Retina (tissue), 1 donor: ENCODE data around the gene LDLRAD3.

Experiments
- DNase-seq: peaks from one replicate; pipeline ENCODE4 v3.0.0-alpha.2; 2016

LDLRAD3 gene

DNA sequence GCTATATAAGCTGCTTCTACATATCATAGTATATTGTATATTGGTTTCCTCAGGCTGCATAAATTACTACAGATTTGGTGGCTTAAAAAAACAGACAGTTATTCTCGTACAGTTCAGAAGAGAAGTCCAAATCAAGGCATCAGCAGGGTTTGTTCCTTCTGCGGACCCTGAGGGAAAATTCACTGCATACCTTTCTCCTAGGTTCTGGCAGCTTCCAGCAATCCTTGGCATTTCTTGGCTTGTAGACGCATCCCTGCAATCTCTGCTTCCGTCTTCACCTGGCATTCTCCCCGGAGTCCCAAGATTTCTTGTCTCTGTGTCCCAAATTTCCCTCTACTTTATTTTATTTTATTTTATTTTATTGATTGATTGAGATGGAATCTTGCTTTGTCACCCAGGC, 202.6 kb downstream of the LDLRAD3 start:
- DNase-seq = no peak

DNA sequence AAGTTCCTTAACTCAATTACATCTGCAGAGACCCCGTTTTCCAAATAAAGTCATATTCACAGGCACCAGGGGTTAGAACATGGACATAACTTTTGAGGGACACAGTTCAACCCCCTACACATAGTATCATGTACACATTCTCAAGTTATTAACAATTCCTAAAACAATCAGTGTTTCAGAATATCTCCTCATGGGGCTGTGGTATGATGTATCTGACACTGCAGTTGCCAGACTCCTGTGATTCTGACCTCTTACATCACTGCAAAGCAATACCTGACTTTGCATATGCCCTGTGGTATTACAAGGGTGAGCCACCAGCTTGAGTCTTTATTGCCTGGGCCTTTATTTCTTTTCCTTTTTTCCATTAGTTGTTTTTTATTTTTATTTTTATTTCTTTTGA, 203.6 kb downstream of the LDLRAD3 start:
- DNase-seq = no peak

DNA sequence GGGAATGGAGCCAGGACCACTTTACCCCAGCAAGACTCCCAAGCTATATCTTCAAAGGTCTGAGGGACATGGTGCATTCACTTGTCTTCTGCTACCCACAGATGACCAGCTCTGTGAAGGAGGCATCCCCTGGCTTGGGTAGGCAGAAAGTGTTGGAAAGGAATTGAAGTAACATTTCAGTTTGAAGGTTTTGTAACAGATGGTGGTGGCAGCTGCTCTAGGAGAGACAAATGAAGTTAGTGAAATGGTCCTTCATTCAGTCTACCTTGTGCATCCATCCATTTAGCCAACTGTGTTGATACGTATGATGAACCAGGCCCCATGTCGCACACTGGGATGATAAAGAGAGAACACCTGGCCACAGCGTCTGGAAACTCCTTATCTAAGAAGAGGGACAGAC, 204.8 kb downstream of the LDLRAD3 start:
- no peak for DNase-seq

DNA sequence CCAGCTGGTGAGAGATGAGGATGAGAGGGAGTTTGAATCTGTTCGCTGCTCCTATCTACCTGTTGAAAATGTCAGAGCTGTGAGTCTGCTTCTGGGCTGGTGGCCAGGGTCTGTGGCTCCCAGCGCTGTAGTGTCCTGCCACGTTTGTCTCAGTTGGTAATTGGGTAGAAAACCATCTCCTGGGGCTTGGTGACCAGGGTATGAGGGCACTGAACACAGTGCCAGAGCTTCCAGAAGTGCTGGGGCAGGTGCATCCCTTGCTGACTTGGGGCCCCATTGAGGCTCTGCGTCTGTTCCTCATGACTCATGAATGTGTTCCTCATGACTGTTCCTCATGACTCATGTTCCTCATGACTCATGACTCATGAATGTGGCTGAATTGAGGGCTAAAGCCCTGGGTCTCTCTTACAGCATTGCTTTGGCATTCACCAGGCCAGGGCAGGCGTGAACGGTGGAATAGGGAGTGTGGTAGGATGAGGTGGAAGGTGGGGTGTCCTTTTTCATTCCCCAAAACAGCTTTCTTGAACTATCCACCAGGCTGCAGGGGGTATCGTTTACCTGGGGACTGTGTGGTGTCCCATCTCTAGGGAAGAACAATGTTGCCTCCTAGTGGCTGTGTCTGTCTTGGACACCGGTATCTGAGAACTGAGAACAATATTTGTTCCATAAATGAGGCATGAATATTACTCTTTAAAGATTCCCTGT, 205.8 kb downstream of the LDLRAD3 start:
- no peak for DNase-seq

DNA sequence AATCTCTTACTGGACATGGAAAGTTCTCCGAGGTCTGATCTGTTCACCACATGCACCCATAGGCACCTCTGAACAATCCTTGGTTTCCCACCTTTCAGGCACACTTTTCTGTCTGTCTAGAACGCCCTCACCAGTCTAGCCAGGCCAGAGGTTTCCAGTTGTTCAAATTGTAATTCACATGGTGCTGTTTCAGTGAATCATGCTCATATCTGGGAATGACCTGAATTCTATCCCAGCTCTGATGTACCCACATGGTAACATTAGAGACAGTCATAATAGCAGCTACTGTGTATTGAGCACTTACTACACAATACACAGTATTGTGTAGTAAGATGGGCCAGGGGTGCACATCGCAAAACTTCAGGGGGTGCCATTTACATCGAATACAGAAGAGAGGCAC, 207.1 kb downstream of the LDLRAD3 start:
- DNase-seq = no peak

DNA sequence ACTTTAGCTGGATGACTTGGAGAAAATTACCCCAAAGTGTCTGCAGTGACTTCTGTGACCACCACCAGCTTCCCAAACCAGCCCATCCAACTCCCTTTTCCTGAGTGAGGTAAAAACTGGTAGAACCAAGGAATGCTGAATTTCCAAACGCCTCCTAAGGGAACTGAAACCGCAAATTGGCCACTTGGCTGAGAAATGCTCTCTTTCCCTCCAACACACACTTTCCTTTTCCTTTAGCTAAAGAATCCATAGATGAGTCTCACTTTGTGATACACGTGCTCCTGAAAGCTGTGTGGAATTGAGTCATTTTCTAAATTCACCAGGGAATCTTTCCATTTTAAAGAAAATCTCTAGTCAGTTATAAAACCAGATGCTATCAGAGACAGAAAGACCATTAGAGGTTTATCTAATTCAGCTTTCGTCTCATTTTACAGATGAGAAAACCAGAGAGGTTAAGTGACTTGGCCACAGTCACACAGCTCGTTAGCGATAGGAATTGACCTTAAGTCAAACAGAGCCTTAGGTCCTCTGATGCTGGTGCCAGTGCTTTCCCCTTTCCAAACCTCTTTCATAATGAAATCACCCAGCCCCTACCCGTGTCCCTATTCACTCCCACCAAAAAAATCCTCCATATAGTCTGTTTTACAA, 208.2 kb downstream of the LDLRAD3 start:
- no peak for DNase-seq

DNA sequence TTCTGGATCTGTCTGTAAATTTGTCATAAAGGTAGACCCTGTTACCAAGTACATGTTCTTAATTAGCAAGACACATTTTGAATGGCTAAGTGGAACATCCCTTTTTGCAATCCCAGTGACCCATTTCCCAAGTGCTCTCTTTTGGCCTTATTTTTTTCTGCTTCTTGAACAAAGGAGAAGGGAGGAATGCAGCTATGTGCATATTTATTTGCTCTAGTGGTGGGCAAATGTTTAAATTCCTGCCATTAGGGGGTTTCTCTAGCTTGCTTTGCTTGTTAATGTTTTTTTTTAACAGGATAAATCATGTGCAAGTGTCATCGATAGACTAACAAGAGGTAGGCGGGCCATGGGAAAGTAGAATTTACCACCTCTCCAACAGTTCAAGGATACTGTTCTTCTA, 209.7 kb downstream of the LDLRAD3 start:
- no peak for DNase-seq

DNA sequence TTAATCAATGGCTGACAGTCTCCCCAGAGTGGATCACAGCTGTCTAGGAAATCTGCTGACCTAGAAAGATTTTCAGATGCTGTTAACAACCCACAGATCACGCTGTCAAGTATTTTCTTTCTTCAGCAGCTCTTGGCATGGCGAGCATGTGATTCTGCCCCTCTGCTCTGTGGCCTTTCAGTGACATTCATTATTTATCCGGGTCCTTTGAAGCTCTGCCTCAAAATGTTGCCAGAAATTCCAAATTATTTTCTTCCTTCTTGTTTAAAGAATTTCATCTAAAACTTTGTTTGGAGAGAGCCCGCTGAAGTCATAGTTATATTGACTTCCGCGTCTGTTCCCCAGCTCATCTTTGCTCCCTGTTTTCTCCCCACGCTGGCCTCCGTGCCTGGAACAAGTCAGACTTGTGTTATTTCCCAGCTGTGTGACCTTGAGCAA, 211.3 kb downstream of the LDLRAD3 start:
- peak; percentile 35 for DNase-seq

DNA sequence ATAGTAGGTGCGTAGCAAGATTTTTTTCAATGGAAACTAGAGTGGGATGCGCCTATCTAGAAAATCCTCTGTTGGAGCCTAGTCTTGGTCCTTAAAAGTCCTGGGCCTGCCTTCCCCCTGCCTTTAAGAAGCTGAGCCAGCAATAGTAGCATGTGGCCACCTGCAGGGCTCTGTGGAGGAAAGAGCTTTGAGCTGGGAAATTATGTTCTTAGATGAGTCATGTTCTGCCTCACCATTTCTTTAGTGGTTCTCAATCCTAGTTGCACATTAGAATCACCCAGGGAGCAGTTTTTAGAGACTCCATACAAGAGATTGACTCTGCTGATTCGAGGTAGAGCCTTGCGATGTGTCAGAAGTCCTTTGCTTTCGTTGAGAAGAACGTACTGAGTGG, 211.9 kb downstream of the LDLRAD3 start:
- no peak for DNase-seq

DNA sequence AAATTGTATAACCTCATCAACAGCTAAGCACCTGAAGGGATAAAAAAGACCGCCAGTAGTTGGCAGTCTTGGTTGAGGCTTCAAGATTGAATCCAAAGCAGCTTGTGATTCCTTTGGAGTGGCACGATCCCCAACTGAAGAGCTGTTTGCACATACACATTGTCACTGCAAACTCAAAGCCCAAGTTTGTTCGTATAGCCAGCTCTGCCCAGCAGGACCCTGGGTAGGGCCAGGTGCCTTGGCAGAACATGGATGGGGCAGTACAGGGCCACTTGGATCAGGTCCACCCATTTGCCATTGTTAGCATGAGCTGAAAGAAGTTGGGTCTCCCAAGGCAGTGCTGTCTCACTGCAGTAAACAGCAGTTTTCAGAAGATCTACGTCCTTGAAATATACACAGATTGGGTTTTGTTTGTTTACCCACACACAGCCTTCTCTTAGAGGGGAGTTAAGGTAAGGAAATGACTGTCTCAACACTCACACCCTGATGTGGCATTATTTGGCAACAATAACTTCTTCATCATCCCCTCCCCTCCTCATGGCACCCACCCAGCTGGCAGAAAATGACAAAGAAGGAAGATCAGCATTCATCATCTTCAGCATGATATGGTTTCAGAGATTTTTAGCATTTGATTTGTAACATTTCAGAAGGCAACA, 212.4 kb downstream of the LDLRAD3 start:
- no peak for DNase-seq

DNA sequence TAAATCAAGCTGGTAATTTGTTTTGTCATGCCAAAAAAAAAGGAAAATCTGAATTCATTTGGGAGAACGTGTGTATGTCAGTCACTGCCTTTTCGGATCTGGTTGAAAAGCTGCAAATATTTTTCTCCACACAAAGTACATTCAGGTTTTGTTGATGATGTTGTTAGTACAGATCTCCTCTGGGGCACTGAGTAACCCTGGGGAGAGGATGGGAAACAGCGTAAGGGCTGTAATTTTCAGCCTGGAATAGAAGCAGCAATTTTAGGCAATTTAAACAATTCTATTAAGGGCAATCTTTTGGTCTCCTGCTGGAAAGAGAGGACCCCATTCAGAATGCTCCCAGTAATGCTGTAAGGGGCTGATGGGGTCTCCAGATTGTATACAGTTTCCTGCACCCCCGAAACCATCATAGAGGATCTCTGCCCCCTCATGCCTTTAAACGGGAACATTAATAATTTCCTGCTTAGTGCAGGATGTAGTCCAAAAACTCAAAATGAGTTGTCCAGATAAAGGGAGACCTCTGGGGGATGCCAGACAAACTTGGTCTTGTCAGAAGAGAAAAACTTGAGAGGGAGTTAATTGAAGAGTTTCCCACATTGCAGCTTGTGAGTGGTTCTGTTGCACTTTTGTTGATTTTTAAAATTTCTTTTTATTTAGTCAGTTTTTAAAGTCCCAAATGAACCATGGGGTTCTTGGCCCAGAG, 213.1 kb downstream of the LDLRAD3 start:
- no peak for DNase-seq

DNA sequence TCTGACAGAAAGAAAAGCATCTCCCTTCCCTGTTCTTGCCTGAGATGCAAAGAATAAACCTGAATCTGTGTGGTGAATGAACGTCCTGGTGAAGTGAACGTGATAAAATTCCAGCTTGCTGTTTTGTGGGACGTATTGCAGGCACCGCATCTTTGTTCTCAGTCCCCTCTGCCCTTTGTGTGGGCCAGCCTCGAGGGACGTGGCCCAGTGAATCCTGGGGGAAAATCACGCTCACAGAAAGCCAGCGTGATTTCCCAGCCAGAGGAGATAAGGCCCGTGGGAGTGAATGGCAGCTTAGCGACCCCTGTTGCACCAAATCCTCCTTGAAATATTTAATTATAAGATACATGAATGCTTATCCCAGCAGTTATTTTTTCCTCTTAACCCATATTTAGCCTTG, 216.2 kb downstream of the LDLRAD3 start:
- no peak for DNase-seq

DNA sequence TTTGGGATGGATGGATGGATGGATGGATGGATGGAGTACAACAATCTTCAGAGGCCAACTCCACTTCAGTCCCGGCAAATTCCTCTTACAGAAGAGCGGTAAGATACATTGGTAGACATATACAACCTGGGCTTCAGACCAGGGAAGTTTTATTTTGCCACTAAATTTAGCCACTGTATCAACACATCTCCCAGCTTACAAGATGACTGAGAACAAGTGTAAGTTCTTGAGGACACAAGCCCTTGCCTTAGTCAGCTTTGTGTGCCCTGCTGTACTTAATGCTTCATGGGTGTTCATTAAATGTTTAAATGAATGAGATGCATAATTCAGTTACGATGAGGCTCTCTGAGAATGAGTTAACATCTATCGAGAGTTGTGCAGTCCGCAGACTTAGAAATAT, 217.7 kb downstream of the LDLRAD3 start:
- DNase-seq = no peak

DNA sequence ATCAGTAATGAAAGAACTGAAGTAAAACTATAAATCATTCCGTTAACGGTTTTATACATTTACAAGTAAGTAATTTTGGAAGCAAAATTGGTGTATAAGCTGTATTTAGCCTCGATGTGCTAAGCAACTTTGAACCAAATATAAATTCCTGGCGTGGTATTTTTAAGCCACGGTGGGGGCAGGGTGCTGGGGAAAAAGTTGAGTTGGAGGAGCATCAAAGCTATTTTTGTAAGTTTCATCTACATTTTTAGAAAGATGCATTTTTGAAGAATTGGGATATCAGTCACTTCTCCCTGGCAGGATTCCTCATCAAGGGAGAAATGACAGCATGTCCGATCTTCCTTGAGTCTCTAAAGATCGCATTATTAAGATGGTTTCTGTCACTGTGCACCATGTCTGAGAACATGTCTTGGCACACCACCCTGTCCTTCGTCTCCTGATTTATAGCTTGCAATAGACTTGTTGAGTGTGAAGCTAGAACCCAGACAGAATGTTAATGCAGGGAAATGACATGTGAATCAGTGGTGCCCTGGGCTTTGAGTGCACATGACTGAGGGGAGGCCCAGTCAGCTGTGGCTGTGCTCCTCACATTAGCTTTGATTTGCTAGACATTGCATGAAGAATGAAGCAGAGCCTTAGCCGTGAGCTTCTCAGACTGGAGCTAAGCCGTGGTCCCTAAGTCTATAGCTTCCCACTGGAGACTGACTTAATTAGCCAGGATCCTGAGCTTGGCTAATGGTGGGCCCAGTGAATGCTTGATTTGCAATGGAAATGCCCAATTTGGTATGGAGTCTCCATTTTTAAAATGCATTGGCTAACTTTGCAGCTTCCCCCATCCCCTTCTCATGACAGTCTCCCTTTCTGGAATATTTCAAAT, 218.4 kb downstream of the LDLRAD3 start:
- no peak for DNase-seq

DNA sequence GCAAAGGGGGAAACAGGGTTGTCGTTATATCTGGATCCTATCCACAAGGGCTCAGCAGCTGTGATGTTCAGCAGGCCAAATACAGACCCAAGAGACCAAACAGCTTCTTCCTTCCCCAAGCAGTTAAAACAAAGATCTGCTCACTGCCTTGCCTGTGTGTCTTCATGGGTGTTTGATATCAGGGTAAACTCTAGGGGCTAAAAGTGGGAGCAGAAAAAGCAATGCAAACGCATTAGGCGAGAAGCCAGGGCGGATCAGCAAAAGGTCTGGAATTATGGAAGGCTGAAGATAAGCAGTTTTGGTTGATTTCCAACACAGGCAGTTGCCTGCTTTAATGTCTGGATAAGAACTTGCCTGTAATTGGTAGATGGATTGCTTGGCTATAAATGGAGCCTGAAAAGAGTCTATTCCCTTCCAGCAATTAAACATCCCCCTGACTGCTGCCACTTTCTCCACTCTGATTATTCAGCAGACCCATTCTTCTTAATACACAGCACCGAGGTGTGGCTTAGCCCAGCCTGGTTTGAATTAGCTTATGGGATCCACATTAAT, 219.1 kb downstream of the LDLRAD3 start:
- DNase-seq = no peak

DNA sequence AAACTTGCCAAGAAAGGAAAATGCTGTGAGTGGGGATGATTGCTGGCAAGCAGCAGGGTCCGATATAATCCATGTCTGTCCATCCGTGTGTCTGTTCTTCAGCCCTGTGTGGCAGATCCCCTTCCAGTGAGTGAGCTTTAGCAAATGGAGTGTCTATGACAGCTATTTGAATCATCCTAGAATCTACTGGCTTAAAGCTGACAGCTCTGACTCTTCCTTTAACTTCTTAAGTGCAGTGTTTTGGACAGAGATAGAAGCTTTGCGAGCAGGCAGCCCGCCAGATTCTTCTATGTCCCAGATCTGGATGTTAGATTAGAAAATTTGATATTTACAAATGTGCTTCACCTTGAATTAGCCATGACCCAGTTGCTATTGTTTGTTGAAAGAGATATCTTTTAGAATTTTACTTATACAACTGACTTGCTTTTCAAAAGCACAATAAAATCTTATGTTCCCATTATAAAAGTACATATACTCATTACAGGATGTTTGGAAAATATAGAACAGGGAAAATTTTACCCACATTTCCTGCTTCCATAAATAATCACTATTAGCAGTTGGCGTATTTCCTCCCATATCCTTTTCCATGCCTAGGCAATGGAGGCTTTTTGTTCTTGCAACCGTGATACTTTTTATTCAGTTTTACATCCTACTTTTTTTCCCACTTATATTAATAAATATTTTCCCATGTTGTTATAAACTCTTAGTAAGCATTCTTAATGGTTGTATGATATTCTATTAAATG, 220.8 kb downstream of the LDLRAD3 start:
- peak; percentile 30 for DNase-seq

DNA sequence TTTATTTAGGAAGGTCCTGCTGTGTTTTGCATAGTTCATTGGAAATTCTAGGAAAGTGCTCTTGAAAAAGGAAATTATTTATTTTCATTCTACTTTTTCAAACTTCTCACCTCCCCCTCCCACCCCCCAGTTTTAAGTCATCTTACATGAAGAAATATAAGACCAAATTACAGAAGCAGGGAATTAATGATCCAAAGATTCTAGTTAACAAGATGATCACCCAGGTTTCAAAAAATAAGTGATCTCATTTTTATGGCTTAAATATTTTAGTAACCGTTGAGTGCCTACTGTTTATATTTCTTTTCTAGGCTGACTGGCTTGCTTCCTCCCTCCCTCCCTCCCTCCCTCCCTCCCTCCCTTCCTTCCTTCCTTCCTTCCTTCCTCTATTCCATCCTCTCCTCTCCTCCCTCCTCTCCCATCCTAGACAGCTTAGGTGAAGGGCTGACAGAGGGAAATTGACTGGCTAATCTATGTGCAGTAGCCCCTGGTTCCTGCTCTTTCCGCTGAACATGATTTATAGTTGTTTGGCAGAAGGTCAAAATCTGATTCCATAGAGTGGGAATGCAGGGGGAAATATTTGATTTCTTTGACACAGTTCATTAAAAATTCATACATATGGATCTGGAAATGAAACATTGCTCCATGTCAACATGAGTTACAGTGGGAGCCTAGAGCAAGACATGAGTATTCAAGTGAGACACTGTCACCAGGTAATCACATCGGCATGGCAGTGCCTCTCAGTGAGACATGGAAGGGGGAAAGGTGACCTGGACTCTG, 221.9 kb downstream of the LDLRAD3 start:
- DNase-seq = no peak

DNA sequence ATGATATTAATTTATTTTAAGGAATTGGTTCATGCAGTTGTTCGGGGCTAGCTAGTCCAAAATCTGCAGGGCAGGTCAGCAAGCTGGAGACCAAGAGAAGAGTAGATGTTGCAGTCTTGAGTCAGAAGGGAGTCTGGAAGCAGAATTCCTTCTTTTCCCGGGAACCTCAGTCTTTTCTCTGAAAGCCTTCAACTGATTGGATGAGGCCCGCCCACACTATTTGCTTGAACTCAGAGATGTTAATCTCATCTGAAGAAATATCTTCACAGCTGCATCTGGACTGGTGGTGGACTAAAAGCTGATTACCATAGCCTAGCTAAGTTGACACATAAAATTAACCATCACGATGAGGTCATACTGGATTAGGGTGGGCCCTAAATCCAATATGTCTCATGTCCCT, 223.2 kb downstream of the LDLRAD3 start:
- DNase-seq = no peak

DNA sequence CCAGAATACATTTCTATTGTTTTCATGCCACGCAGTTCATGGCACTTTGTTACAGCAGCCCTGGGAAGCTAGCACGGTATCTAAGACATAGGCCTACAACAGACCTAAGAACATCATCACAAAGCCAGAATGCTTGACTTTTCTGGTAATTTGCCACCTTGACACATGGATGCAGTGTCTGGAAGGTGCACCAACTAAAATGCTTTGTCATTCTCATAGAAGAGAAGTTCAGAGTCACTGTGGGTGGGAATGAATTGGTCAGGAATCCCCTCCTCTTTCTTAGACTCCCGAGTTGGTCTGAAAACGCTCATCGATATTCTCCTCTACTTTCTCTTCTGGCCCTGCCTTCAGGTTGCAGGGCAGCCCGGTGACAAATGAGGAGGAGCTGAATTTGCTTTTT, 223.9 kb downstream of the LDLRAD3 start:
- DNase-seq = no peak

DNA sequence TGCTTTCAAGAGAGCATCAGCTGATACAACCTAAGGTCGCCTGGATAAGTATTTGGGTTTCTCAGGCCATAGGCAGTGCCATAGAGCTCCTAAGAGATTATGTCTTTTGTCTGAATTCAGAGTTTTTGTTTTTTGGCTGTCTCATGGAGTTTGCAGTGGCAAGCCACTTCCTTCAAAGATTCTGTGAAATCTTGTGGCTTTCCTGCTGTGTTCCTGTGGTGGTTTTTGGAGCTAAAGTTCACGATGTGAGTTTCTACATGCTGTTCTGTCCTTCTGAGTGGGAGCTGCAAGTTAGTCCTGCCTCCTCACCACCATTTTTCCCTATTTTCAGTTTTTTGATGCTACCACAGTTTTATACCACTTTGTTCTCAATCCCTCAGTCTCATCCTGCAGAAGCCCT, 234.0 kb downstream of the LDLRAD3 start:
- no peak for DNase-seq
